D721Med (cell line): ENCODE measurements around the gene SLC6A19.

Experiments
- DNase-seq: peaks from one replicate; pipeline ENCODE4 v3.0.0; 2011; ENCODE audit warnings: low spot score; ENCODE audit not compliant: insufficient read length
- FAIRE-seq: peaks from 2 replicates; lab custom pipeline; 2011; peaks lifted over from hg19 to GRCh38; lab: Jason Lieb, UNC
- CTCF ChIP-seq: IDR thresholded peaks from 2 replicates; pipeline ENCODE4 v1.5.1; 2012; ENCODE audit warnings: mild to moderate bottlenecking, control low read depth; ENCODE audit not compliant: insufficient read depth; ENCODE audit errors: missing control alignments

SLC6A19 gene

GRCh38 chr5:1190837-1191239 lies 10.6 kb upstream of the SLC6A19 start:
- FAIRE-seq, result no peak
- no peak for TF ChIP-seq CTCF
- DNase-seq, result no peak

GRCh38 chr5:1192971-1193590 lies 8.3 kb upstream of the SLC6A19 start:
- TF ChIP-seq CTCF, result no peak
- no peak for FAIRE-seq
- no peak for DNase-seq

- no peak for DNase-seq
- no peak for FAIRE-seq
- no peak for TF ChIP-seq CTCF
These were observed 7.8 kb upstream of the SLC6A19 start for GRCh38 chr5:1193591-1193985.

GRCh38 chr5:1194378-1194777 lies 7.0 kb upstream of the SLC6A19 start:
- TF ChIP-seq CTCF, result no peak
- FAIRE-seq (no peak), DNase-seq (no peak)

- DNase-seq, result no peak
- FAIRE-seq, result no peak
- no peak for TF ChIP-seq CTCF
These were observed 6.0 kb upstream of the SLC6A19 start for GRCh38 chr5:1195439-1195838.

GRCh38 chr5:1195916-1196315 lies 5.5 kb upstream of the SLC6A19 start:
- DNase-seq (no peak), FAIRE-seq (no peak)
- no peak for TF ChIP-seq CTCF

- no peak for TF ChIP-seq CTCF
- FAIRE-seq (no peak), DNase-seq (no peak)
These were observed 4.8 kb upstream of the SLC6A19 start for GRCh38 chr5:1196562-1196961.
